SKM-1 treated with dmso at 0.1 percent for 144 hours (cell line): ENCODE measurements around the gene C14orf132.

Experiments
- DNase-seq: peaks from one replicate; lab custom pipeline; 2025; ENCODE audit not compliant: unreplicated experiment; lab: John Stamatoyannopoulos, UW

Gene C14orf132

GRCh38 chr14:96081767-96082400, 42.7 kb downstream of the C14orf132 start:
- no peak for DNase-seq

DNA sequence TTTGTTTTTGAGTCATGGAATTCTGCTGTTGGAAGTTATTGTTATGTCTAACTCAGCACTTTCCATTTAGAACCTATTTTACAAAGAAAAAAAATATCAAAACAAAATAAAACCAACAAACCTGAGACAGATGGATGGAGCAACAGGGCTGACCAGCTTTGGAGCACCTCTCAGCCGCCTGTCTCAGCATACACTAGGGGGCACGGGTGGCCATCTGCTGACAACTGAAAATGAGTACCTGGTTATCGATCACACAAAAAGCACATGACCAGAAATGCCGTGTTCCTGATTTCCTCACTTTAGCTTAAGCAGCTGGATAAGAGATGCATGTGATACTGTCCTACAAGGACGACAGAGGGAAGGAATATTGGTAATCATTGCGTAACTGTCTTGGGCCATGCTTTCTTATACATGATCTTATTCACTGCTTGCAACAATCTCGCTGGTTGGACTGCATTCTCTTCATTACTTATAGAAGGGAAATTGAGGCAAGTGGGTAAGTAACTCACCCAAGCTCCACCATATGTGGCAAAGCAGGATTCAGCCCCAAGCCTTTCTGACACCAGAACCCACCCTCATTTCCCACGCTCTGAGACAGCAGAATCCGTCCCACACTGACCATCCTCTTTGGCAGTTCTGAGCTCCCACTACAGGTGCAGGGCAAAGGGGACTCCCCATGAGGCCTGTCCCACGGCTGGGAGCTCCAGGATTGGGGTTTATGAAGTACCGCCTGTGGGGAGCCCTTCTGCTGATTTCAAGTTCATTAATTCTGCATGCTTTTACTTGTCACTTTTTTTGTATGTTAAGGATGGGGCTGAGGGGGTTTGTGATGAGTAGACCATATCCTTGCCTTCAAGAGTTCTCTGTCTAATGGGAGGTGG, 43.5 kb downstream of the C14orf132 start:
- DNase-seq: no peak

DNA sequence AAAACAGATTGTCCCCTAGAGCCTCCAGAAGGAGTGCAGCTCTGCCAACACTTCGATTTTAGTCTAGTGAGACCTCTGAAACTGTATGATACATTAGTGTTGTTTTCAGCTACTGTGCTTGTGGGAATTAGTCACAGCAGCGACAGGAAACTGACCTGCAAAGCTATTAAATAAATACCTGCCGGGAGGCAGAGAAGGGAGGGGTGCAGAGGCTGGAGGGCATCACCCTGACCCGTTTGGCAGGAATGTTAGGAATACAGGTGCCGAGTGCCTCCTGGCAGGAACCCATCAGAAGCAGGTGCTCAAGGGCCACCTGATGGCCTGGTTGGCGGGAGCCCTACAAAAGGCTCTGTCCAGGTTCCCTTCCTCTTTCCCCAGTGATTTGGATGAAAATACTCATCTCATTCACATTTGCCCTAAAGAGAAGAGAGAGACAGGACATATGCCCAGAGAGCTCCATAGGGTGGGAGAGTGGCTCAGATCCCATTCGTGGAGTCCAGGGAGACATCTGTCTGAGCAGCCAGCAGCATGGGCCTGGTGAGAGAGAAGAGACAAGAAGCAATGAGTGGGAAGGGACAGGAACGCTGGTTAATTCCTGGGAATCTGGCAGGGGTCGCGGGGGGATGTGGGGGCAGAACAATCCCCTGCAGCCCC, 44.6 kb downstream of the C14orf132 start:
- no peak for DNase-seq

- no peak for DNase-seq
Measured at GRCh38 chr14:96084796-96085195, 45.6 kb downstream of the C14orf132 start.

DNA sequence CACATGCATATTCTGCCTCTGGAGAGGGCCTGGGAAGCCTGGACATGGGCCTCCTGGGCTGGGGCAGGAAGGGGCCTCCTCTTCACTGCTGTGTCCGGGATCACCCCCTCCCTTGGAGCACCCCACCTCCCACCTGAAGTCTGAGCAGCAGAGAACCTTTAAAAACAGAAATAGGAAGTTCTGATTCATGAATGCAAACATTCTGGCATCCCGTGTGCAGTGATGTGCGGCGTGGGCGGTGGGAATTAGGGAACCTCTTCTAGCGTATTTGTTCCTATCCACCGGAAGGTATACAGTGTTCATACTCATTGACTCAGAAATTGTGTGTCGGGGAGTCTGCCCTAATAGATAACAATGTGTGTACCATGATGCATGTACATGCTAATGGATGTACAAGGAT, 46.2 kb downstream of the C14orf132 start:
- DNase-seq: no peak

DNA sequence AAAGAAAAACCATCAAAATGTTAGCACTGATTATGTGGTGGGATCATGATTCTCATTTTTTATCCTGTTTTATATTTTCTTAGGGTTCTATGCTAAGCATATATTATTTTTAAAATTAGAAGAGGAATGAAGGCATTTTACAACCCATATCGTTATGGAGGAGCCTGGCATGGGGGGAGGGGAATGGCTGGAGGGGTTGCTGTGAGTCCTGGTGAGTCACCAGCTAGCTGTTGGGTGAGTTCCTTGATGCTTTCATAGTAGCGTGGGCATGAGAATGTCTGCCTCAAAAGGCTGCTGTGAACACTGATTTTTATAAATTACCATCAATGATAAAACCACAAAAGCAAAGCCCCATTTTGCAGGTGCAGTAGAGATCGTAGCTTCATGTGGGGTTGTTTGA, 46.9 kb downstream of the C14orf132 start:
- no peak for DNase-seq

DNA sequence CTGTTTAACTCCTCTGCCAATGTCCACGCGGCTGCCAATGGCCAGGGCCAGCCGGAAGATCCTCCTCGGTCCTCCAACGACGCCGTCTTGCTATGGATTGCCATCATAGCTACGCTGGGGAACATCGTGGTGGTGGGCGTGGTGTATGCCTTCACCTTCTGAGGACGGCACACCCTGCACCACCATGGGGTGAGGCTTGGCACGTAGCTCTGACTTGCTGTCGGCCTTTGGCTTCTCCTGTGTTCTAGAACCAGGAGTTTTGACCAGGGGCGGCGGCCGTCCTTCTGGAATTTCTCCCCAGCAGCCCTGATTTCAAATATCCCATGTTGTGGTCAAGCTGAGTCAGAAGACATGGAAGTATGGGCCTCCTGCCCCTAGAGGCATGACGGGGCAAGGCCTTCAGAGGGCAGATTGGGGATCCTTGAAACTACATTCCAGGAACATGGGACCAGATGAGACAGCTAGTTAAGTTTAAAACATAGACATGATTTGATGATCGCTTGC, 47.5 kb downstream of the C14orf132 start:
- no peak for DNase-seq

DNA sequence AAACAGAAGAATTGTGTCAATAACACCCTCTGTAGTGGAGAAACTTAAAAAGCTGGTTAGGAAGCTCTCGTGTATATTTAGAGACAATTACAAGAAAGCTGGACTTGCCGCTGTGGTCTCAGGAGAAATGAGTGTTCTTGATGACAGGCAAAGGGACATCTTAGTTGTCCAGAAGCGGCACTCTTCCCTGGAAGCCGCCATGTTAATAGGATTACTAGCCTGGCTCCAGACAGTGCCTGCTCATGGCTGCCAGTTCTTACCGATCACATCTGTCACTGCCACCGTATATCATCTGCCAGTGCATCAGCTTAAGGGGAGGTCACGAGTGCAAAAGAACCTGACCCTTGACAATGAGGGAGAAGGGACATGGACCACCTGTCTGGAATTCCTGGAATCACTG, 48.9 kb downstream of the C14orf132 start:
- no peak for DNase-seq

- DNase-seq: no peak
Measured at GRCh38 chr14:96088481-96088880, 49.3 kb downstream of the C14orf132 start.

- DNase-seq: no peak
Measured at GRCh38 chr14:96088911-96089310, 49.7 kb downstream of the C14orf132 start.

GRCh38 chr14:96089401-96089800, 50.2 kb downstream of the C14orf132 start:
- no peak for DNase-seq

GRCh38 chr14:96090441-96091148, 51.4 kb downstream of the C14orf132 start:
- no peak for DNase-seq

DNA sequence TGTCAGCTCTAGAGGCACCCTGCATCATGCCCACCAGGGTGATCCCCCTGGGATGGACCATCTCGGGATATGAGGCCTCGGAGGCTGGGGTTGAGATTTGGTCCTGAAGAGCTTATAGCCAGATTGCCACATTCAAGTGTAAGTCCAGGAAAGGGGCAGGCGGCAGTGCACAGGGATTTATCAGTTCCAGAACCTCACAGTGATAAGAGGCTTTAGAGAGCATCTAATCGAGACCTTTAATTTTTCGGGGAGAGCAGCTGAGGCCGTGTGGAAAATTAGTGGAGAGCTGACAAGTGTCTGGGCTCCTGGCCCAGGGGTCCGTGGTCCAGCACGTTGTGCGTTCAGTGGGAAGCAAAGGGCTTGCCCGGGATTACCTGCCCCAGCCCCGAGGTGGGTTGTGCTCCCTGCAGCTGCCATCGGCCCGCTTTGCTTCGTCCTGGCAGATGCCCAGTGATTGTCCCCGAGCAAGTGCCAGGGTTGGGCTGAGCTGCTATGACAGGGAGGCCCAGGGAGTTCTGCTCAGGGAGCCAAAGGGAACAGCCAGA, 52.1 kb downstream of the C14orf132 start:
- DNase-seq: no peak

DNA sequence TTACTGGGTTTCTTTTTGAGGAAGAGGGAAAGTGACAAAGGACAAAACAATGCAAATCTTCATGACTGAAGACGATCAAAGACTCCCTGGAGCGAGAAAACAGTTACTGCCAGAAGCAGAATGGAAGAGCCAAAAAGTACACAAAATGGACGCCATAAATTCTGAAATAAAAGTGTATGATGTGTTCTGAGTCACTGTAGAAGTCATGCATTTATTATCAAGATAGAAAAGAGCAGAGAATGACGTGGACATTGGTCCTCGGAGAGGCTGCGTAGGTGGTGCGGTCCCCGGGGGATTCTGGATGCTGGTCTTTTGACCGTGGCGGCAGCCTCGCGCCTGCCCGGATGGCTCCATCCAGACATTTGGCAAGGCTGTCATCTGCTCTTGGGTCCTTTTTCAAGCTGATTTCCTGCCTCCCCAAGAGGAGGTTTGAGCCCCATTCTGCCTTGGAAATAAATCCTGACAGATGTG, 52.8 kb downstream of the C14orf132 start:
- no peak for DNase-seq

- DNase-seq: no peak
Measured at GRCh38 chr14:96092936-96093335, 53.8 kb downstream of the C14orf132 start.

GRCh38 chr14:96094211-96094610, 55.0 kb downstream of the C14orf132 start:
- DNase-seq: no peak

- no peak for DNase-seq
Measured at GRCh38 chr14:96094656-96095055, 55.5 kb downstream of the C14orf132 start.

DNA sequence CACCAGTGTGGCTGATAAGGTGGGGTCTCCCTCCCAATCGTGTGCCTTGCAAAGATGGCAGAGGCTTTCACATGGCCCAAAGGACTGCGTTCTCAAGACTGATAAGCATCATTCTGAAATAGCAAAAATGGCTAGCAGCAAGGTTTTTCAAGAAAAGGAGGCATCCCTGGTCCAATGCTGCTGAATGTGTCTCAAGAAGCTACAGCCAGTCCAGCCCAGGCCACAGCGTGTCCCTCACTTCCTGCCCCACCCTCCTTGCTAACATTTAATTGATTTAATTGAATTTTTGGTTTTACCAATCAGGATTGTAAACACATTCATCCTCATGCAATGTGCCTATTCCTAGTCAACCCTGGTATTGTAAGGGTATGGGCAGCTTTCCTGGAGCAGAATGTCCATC, 55.9 kb downstream of the C14orf132 start:
- no peak for DNase-seq

GRCh38 chr14:96095581-96096476, 56.7 kb downstream of the C14orf132 start:
- no peak for DNase-seq
